IPS DF 19.7 (cell line): ENCODE results near the gene CRB1.

ENCODE experiments used
- DNase-seq: peaks from one replicate; pipeline ENCODE4 v3.0.0-alpha.2; 2013; ENCODE audit warnings: low read depth, low spot score

CRB1 gene

DNA sequence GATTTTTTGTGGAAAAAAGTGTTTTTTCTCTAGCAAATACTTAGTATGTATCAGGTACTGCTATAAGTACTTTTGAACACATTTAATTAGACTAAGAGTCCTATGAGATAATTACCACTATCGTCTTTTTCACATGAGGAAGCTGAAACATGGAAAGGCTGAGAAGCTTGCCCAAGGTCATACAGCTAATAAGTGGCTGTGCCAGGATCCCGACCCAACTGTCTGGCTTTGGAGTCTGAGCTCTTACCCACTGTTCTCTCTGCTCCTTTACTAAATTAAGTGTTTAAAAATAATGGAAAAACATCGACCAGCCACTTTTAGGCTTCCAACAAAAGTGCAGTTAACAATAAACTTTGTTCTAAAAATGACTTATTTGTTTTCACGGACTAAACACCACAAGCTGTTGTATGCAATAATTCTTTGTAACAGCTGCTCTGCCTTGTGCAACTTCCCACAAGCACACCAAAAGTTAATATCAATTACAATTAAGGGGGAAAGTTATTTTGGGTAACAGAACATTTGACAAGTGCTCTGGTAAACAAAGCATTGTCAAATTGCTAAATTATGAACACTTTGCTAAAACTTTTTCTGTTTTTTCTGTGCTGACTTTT, 75.7 kb downstream of the CRB1 start:
- no peak for DNase-seq

DNA sequence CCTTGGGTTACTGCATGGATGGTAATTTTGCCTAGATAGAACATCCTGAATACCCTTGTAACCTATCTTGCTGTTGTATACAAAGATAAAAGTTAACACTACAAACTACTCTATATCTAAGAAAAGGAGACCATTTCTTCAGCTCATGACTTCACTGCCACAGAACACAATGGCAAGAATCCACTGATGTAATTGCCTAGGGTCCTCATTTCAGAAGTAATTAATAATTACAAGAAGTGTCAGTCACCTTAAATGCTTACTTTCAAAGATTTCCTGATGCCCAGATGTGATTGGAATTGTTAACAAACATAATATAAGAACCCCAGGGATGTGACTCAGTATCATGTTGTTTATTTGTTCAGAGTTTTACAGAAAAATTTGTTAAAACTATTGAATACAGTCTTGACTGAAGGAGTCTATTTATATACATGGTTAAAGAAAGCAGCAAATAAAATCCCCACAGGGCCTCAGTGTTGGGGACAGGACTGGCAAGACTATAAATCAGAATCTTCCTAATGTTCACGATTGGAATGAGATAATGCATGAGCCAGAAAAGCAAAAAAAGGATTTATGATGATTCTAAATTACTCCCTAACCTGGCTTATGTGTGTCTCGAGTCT, 83.9 kb downstream of the CRB1 start:
- DNase-seq, result no peak

GRCh38 chr1:197355248-197355995, 87.4 kb downstream of the CRB1 start:
- DNase-seq, result no peak

- DNase-seq, result no peak
Measured at GRCh38 chr1:197356723-197357533, 88.9 kb downstream of the CRB1 start.

GRCh38 chr1:197358959-197359358, 90.9 kb downstream of the CRB1 start:
- DNase-seq, result no peak

- no peak for DNase-seq
Measured at GRCh38 chr1:197360068-197360467, 92.0 kb downstream of the CRB1 start.

DNA sequence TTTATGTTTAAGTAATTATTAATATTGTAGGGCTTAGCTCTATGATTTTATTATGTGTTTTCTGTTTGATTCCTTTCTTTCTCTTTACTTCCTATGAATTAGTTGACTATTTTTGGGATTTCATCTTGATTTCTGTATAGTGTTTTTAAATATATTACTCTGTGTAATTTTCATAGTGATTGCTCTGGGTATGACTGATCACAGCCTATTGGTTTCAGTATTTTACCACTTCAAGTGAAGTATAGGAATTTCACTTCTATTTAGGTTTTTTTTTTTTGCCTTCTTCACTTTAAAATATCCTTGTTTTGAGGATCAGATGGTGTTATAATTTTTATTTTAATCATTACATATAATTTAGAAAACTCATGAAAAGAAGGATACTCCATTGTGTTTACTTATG, 94.8 kb downstream of the CRB1 start:
- no peak for DNase-seq

DNA sequence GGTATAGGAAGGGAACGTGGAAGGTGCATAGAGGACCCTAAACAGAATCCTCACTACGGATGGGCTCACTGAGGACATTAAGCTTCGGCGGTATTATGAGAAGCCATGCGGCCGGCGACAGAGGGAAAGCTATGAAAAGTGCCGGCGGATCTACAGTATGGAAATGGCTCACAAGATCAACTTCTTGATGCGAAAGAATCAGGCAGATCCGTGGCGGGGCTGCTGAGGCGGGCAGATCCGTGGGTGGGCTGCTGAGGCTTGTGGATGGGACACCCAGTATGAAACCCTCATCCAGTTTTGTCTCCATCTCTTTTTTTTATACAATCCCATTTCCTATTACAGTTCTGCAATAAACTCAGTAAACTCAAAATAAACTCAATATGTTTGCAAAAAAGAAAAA, 95.8 kb downstream of the CRB1 start:
- no peak for DNase-seq

GRCh38 chr1:197366996-197367395, 98.9 kb downstream of the CRB1 start:
- DNase-seq, result no peak

DNA sequence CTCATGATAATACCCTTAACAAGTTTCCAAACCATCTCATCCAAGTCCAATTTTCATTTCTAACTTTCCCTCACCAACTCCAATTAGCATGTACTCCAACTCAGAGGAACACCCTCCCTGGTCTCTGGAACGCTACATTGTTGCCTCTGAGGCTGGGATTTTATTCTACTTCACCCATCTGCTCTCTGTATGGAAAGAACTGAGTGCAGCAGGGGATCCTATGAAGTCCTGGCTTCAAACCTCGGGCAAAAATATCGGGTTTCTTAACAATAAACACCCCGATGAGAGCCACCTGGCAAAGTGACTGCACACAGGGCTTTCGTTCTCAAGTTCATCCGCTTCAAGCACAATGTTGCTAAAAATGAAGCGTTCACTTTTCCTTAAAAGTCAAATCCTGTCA, 99.6 kb downstream of the CRB1 start:
- DNase-seq, result no peak

GRCh38 chr1:197374428-197374827, 106.4 kb downstream of the CRB1 start:
- DNase-seq, result no peak

DNA sequence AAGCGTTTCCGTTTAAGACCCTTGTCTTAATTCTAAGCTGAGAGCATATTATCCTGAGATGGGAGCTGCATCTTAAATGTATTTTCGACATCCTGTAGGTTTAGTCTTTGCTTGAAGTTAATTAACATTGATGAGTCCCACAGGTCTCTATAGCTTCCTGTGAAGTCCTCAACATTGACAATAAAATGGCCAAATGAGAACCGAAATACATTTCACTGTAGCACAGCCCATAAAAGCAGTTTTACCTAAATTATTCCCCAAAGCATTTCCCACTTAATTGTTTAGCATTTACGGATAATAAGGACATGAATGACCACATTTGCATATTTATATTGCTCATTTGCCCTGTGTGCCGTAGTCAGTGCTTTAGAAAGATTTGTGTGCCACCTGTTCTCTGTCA, 116.4 kb downstream of the CRB1 start:
- no peak for DNase-seq

- DNase-seq, result no peak
Measured at GRCh38 chr1:197388801-197389200, 120.7 kb downstream of the CRB1 start.

GRCh38 chr1:197390856-197391255, 122.8 kb downstream of the CRB1 start:
- DNase-seq, result no peak

- DNase-seq, result no peak
Measured at GRCh38 chr1:197391303-197392226, 123.5 kb downstream of the CRB1 start.

- no peak for DNase-seq
Measured at GRCh38 chr1:197392541-197392940, 124.5 kb downstream of the CRB1 start.

DNA sequence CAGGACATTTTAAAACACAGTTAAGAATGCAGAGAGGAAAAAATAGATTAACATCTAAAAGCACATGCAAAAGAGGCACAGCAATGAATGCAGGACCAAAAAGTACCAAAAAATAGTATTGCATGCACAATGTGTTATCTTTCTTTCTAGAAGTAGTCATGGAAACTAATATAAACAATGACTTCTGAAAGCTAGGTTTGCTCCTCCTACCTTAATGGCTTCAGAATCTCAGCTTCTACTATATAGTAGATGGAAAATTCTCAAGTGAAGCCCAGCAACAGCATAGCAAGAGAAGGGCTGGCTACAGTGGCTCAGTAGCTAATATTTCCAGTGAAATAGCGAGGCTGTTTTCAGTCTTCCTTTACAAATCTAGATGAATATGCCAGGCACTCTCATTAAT, 125.1 kb downstream of the CRB1 start:
- no peak for DNase-seq

DNA sequence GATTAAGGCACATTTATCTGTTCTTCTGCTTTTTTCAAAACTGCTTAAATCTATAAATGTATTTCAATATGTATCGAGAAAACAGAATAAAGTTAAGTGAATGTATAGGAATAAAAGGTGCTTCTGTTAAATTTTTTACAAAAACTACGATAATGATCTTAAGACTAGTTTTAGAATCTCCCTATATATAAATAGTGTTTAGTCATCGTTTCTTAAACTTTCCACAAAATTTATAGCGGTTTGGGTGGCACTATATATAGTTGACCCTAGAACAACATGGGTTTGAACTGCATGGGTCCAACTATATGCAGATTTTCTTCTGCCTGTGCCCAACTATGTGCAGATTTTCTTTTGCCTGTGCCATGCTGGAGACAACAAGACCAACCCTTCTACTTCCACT, 125.7 kb downstream of the CRB1 start:
- DNase-seq, result no peak

DNA sequence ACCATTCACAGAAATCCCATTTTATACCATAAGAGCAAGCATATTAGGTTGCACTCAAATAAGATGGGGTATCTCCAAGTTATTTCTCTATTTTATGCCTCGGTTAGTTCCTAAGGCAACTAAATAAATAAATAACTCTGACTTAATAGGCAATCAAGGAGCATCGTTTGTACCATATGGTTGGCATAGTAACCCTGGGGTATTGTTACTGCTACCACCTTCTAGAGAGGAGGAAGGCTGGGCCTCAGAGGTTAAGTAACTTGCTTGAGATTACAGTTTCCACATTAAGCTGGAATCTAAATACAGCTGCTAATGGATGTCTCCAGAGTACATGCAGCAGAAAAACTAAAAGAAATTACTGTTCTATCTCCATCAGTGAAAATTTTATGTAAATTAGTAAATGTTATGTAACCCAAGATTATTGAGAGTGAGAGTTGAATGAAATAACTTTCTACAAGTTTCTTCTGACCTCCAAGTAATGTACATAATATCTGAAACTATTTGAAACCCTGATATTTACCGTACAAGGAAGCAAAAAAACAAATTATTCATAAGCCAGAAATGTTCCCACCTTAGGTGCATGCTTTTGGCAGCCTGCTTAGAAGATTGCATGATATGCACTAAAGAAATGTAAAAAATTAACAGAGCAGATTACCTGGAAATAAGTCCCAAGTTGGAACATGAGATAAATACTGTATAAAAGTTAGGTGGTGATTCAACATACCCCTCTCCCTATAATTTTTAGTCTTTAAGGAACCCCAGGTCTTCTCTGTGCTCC, 127.0 kb downstream of the CRB1 start:
- DNase-seq, result no peak

GRCh38 chr1:197397895-197398294, 129.8 kb downstream of the CRB1 start:
- no peak for DNase-seq
